Liver (tissue), 9 donors: Measurements from ENCODE around the gene ANO5. TPM values are rescaled to one million over a fixed set of nuclear protein-coding genes. Genes with fewer than 3 reads are reported as not detected.

Experiments
- DNase-seq: peaks from one replicate; pipeline ENCODE4 v3.0.0-alpha.2; 2017; ENCODE audit warnings: low spot score
- H3K27ac ChIP-seq, 2 donors: one replicate each; pipeline ENCODE4 v1.7.0; 2013; ENCODE audit warnings: inconsistent platforms in 2 of 2, low read length in 2 of 2, control low read depth in 1 of 2, low read depth in 1 of 2, mild to moderate bottlenecking in 1 of 2
- H3K27me3 ChIP-seq, 4 donors: one replicate each; pipeline versions ENCODE4 v1.6.1 to v1.7.0; 2013; ENCODE audit warnings: low read length in 3 of 4, inconsistent platforms in 1 of 4, mild to moderate bottlenecking in 1 of 4, moderate library complexity in 1 of 4; ENCODE audit not compliant: control insufficient read depth in 4 of 4, insufficient read depth in 4 of 4
- H3K36me3 ChIP-seq, 4 donors: one replicate each; pipeline versions ENCODE4 v1.6.1 to v1.7.0; 2013; ENCODE audit warnings: low read length in 3 of 4, mild to moderate bottlenecking in 3 of 4, low read depth in 1 of 4, moderate library complexity in 1 of 4; ENCODE audit not compliant: control insufficient read depth in 4 of 4, insufficient read depth in 3 of 4
- H3K4me1 ChIP-seq, 4 donors: one replicate each; pipeline versions ENCODE4 v1.6.1 to v1.7.0; 2013; ENCODE audit warnings: low read length in 3 of 4, mild to moderate bottlenecking in 3 of 4, moderate library complexity in 1 of 4; ENCODE audit not compliant: control insufficient read depth in 4 of 4, insufficient read depth in 4 of 4
- H3K4me3 ChIP-seq, 3 donors: one replicate each; pipeline versions ENCODE4 v1.6.1 to v1.7.0; 2013; ENCODE audit warnings: low read length in 3 of 3, control low read depth in 1 of 3, low read depth in 1 of 3, mild to moderate bottlenecking in 1 of 3
- H3K9ac ChIP-seq, 2 donors: one replicate each; pipeline ENCODE4 v1.7.0; 2013; ENCODE audit warnings: low read length in 2 of 2, mild to moderate bottlenecking in 2 of 2, moderate library complexity in 2 of 2, control low read depth in 1 of 2, low read depth in 1 of 2
- H3K9me3 ChIP-seq, 4 donors: one replicate each; pipeline versions ENCODE4 v1.6.1 to v1.7.0; 2013; ENCODE audit warnings: low read length in 3 of 4; ENCODE audit not compliant: control insufficient read depth in 4 of 4
- ATF3 ChIP-seq: IDR thresholded peaks from 2 replicates; pipeline ENCODE4 v1.6.1; 2016; ENCODE audit warnings: antibody characterized with exemption
- CTCF ChIP-seq: fragments of 150-350 bp; IDR thresholded peaks from 2 replicates; pipeline ENCODE4 v1.5.1; 2017; ENCODE audit warnings: improper control_type of control experiment, low read depth, low read length; ENCODE audit not compliant: missing input control
- EGR1 ChIP-seq, 2 donors: IDR thresholded peaks; 2 replicates each; pipeline ENCODE4 v1.6.1; 2016 to 2018; ENCODE audit warnings: antibody characterized with exemption in 2 of 2, low read depth in 2 of 2
- FOXA1 ChIP-seq: IDR thresholded peaks from 2 replicates; pipeline ENCODE4 v1.6.1; 2016; ENCODE audit warnings: antibody characterized with exemption
- FOXA2 ChIP-seq: IDR thresholded peaks from 2 replicates; pipeline ENCODE4 v1.6.1; 2016; ENCODE audit warnings: antibody characterized with exemption
- HNF4A ChIP-seq, 2 donors: conservative IDR thresholded peaks; 2 replicates each; pipeline ENCODE4 v1.6.1; 2016; ENCODE audit warnings: antibody characterized with exemption in 2 of 2, mild to moderate bottlenecking in 2 of 2
- HNF4G ChIP-seq: IDR thresholded peaks from 2 replicates; pipeline ENCODE4 v1.6.1; 2016; ENCODE audit warnings: antibody characterized with exemption
- RAD21 ChIP-seq, 2 donors: IDR thresholded peaks; 2 replicates each; pipeline ENCODE4 v1.6.1; 2016; ENCODE audit warnings: antibody characterized with exemption in 2 of 2, mild to moderate bottlenecking in 2 of 2
- REST ChIP-seq: IDR thresholded peaks from 2 replicates; pipeline ENCODE4 v1.6.1; 2016; ENCODE audit warnings: antibody characterized with exemption, mild to moderate bottlenecking
- RXRA ChIP-seq, 2 donors: IDR thresholded peaks; 2 replicates each; pipeline ENCODE4 v1.6.1; 2017 to 2018; ENCODE audit warnings: antibody characterized with exemption in 2 of 2, mild to moderate bottlenecking in 1 of 2
- YY1 ChIP-seq: IDR thresholded peaks from 2 replicates; pipeline ENCODE4 v1.6.1; 2016; ENCODE audit warnings: antibody characterized with exemption, mild to moderate bottlenecking
- ZBTB33 ChIP-seq: IDR thresholded peaks from 2 replicates; pipeline ENCODE4 v1.6.1; 2016; ENCODE audit warnings: antibody characterized with exemption
- WGBS: extraction: QIAGEN DNeasy Blood & Tissue Kit; methylation state at CpG from one replicate; pipeline ENCODE4 v1.1.7; 2013; 5-methylcytosine and 5-hydroxymethylcytosine counted together
- polyA plus RNA-seq, 2 donors: library from polyadenylated mRNA; stranded (reverse) in 1 of 2; unstranded in 1 of 2; fragments of 200-250 nt in 1 of 2; fragments of >200 nt in 1 of 2; fragmentation: Nextera tagmentation in 1 of 2; extraction: Ambion mirVana in 1 of 2; gene quantifications; one replicate each; pipeline versions ENCODE4 v1.2.1 to v1.2.3, GENCODE V29; 2013 to 2015
- total RNA-seq, 2 donors: library from RNA; depleted of rRNA; stranded (reverse); fragments of >200 nt; gene quantifications; one replicate each; pipeline ENCODE4 v1.2.3, GENCODE V29; 2014
- TF ChIP-seq, protein P1 (sequence below): IDR thresholded peaks from 2 replicates; pipeline ENCODE4 v1.6.1; 2016; ENCODE audit warnings: antibody characterized with exemption
- donor health status: healthy.
- donor health status: healthy.
- donor health status: healthy.
- donor health status: healthy.
- donor health status: healthy.

The ANO5 gene
- total and polyA plus RNA-seq, 4 donors: 1.0 to 4.5 (median 1.2) TPM

DNA sequence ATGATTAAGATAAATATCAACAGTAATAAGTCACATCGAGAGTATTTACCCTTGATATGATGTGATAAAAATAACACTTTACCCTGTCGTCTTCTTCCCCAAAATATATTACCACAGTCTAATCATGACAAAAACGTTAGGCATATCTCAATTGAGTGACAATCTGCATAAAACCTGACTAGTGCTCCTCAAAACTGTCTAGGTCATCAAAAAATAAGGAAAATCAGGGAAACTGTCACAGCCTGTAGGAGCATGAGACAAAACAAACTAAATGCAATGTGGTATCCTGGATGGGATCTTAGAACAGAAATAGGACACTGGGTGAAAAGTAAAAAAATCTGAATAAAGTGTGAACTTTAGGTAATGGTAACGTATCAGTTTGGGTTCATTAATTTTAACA is 19.4 kb upstream of the ANO5 start:
- 45% methylated on average over 4 of the region's 4 CpGs for WGBS
- DNase-seq: no peak
- H3K4me1 ChIP-seq: no peaks in the 10 kb centered on the region
- no peaks in the 10 kb centered on the region for H3K9me3 ChIP-seq
- H3K9ac ChIP-seq: no peak overlapping the region
- H3K36me3 ChIP-seq: no peaks in the 10 kb centered on the region
- no peaks in the 10 kb centered on the region for H3K27me3 ChIP-seq
- H3K27ac ChIP-seq: no peak overlapping the region
- TF ChIP-seq RAD21 (IDR thresholded peaks at IDR 0.05) (no peak), RXRA (IDR thresholded peaks at IDR 0.05) (no peak)
- H3K4me3 ChIP-seq: no peak overlapping the region

DNA sequence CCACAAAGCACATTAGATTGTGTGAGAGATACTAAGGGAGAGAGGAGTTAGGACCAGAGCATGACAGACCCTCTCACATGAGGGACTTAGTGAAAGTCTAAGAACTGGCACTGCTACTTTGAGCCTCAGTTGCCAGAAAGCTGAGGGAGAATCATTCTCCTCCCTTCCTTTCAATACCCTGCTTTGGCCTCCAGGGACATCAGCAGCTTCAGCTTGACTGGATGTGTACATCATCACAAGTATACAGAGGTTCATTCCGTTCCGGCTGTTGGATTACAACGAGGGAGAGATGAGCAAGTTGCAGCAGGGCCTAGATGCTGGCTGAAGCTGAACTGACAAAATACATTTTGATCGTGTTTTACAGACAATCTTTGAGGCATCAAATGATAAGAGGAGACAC is 15.7 kb upstream of the ANO5 start:
- H3K4me1 ChIP-seq: no peaks in the 10 kb centered on the region
- no peak overlapping the region for H3K4me3 ChIP-seq
- TF ChIP-seq FOXA1 (no peak), HNF4A (conservative IDR thresholded peaks at IDR 0.05) (no peak), ATF3 (no peak), RAD21 (IDR thresholded peaks at IDR 0.05) (no peak), REST (no peak), CTCF (no peak), FOXA2 (no peak), EGR1 (IDR thresholded peaks at IDR 0.05; ENCODE audit: low read depth in 2 of 2) (no peak)
- no peak overlapping the region for H3K27ac ChIP-seq
- 75% methylated on average over 4 of the region's 4 CpGs for WGBS
- no peaks in the 10 kb centered on the region for H3K36me3 ChIP-seq
- H3K9me3 ChIP-seq: no peaks in the 10 kb centered on the region
- no peak overlapping the region for H3K9ac ChIP-seq
- no peak for DNase-seq
- H3K27me3 ChIP-seq: no peaks in the 10 kb centered on the region

DNA sequence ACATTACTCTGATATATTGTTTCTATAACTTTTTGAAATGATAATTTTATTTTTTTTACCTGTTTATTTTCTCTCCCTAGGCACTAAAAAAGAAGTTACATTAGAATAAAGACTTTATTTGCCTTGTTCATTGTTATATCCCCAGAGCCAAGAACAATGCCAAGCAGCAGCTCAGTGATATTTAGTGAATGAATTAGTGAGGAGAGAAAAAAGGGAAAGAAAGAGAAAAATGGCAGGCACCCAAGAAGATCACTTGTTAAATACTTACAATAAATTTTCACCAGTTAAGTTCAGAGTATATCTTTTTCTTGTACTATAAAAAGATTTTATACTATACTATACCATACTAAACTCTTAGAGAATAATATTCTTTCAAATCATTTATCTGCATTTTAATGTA is 13.3 kb upstream of the ANO5 start:
- Histone ChIP-seq H3K4me1 (no peaks in the 10 kb centered on the region), H3K27ac (no peak overlapping the region), H3K27me3 (no peaks in the 10 kb centered on the region), H3K9ac (no peak overlapping the region), H3K36me3 (no peaks in the 10 kb centered on the region), H3K9me3 (no peaks in the 10 kb centered on the region), H3K4me3 (no peak overlapping the region)
- no peak for DNase-seq
- TF ChIP-seq HNF4G: no peak
- TF ChIP-seq ZBTB33: no peak
- TF ChIP-seq YY1: no peak
- TF ChIP-seq REST: no peak
- TF ChIP-seq, protein P1, sequence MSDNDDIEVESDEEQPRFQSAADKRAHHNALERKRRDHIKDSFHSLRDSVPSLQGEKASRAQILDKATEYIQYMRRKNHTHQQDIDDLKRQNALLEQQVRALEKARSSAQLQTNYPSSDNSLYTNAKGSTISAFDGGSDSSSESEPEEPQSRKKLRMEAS: no peak
- TF ChIP-seq FOXA1: no peak
- TF ChIP-seq HNF4A (conservative IDR thresholded peaks at IDR 0.05): no peak
- no peak for TF ChIP-seq CTCF
- no peak for TF ChIP-seq FOXA2
- TF ChIP-seq RXRA (IDR thresholded peaks at IDR 0.05): no peak
